K562 (cell line): Measurements from ENCODE around the gene TMCC1. TPM values are rescaled to one million over a fixed set of nuclear protein-coding genes. Genes with fewer than 3 reads are reported as not detected.
A peak's percentile ranks its signal among the peaks of the same experiment; 100 is the strongest.

ENCODE experiments used
- CTBP1 ChIP-seq: fragments of 450-650 bp; IDR thresholded peaks from 2 replicates; pipeline ENCODE4 v1.6.1; 2016; ENCODE audit warnings: borderline replicate concordance
- DNMT1 ChIP-seq: fragments of 450-650 bp; IDR thresholded peaks from 2 replicates; pipeline ENCODE4 v1.6.1; 2016; ENCODE audit warnings: antibody characterized with exemption, mild to moderate bottlenecking
- ETV1 ChIP-seq: fragments of 450-650 bp; conservative IDR thresholded peaks from 2 replicates; pipeline ENCODE4 v1.6.1; 2016; ENCODE audit warnings: missing genetic modification characterization, control low read depth, low read depth, missing compliant biosample characterization
- FOS ChIP-seq: IDR thresholded peaks from 3 replicates; pipeline ENCODE4 v1.6.1; 2011; ENCODE audit not compliant: insufficient read length; ENCODE audit errors: extremely low read depth
- FOXA1 ChIP-seq: fragments of 450-650 bp; IDR thresholded peaks from 2 replicates; pipeline ENCODE4 v1.6.1; 2016; ENCODE audit warnings: mild to moderate bottlenecking, borderline replicate concordance
- ILF3 ChIP-seq: fragments of 450-650 bp; IDR thresholded peaks from 2 replicates; pipeline ENCODE4 v1.6.1; 2018; ENCODE audit warnings: antibody characterized with exemption, mild to moderate bottlenecking, moderate library complexity, borderline replicate concordance
- NR2F6 ChIP-seq: fragments of 450-650 bp; formaldehyde crosslinking; IDR thresholded peaks from 2 replicates; pipeline ENCODE4 v1.4.0; 2020; ENCODE audit warnings: mild to moderate bottlenecking
- PATZ1 ChIP-seq: fragments of 250-450 bp; sonication (Bioruptor Pico); IDR thresholded peaks from 2 replicates; pipeline ENCODE4 v1.5.0; 2020; ENCODE audit warnings: mild to moderate bottlenecking, borderline replicate concordance
- PBX2 ChIP-seq, 2 experiments: IDR thresholded peaks in 1 of 2; conservative IDR thresholded peaks in 1 of 2; 2 replicates each; pipeline ENCODE4 v1.6.1; 2016; ENCODE audit warnings: low read depth in 2 of 2, mild to moderate bottlenecking in 1 of 2, missing compliant biosample characterization in 1 of 2, missing genetic modification characterization in 1 of 2, moderate library complexity in 1 of 2
- TAF15 ChIP-seq: fragments of 200-400 bp; formaldehyde crosslinking; IDR thresholded peaks from 2 replicates; pipeline ENCODE4 v1.6.1; 2017; ENCODE audit warnings: mild to moderate bottlenecking, low read depth, low read length, moderate library complexity
- ZC3H8 ChIP-seq: fragments of 450-650 bp; IDR thresholded peaks from 2 replicates; pipeline ENCODE4 v1.6.1; 2017
- ZKSCAN1 ChIP-seq: fragments of 150-350 bp; IDR thresholded peaks from 2 replicates; pipeline ENCODE4 v1.6.1; 2016; ENCODE audit warnings: low read depth, low read length
- ZNF445 ChIP-seq: fragments of 250-450 bp; sonication (Bioruptor Pico); IDR thresholded peaks from 2 replicates; pipeline ENCODE4 v1.4.0; 2020; ENCODE audit warnings: low read depth, mild to moderate bottlenecking, moderate library complexity
- polyA plus RNA-seq, 8 experiments: library from polyadenylated mRNA; depleted of rRNA in 4 of 8; stranded (reverse) in 5 of 8; unstranded in 3 of 8; fragments of >200 nt; fragmentation: Nextera tagmentation in 2 of 8; fragmentation: Illumina TruSeq in 1 of 8; extraction: Ambion mirVana in 2 of 8; extraction: Trizol in 1 of 8; gene quantifications; 2 replicates each; pipeline versions ENCODE4 v1.2.1 to v1.2.3, GENCODE V29; 2011 to 2014; ENCODE audit warnings: inconsistent platforms in 1 of 8, missing spikeins in 1 of 8
- total RNA-seq, 7 experiments: library from RNA; depleted of rRNA in 6 of 7; stranded (reverse); fragments of >200 nt in 6 of 7; fragmentation: Illumina TruSeq in 2 of 7; extraction: Trizol in 2 of 7; gene quantifications; 2 replicates each; pipeline versions ENCODE4 v1.2.1 to v1.2.3, GENCODE V29; 2011 to 2021; ENCODE audit warnings: low replicate concordance in 1 of 7
- TF ChIP-seq, protein P1 (sequence below): fragments of 450-650 bp; IDR thresholded peaks from 2 replicates; pipeline ENCODE4 v1.6.1; 2016
- TF ChIP-seq, protein P2 (sequence below): sonication (generic); formaldehyde crosslinking; IDR thresholded peaks from 2 replicates; pipeline ENCODE4 v1.8.1; 2022; ENCODE audit warnings: missing genetic modification reagents
- TF ChIP-seq, protein P3 (sequence below), 3 experiments: fragments of 200-800 bp in 1 of 3; fragments of 250-450 bp in 1 of 3; fragments of 450-650 bp in 1 of 3; sonication (Bioruptor Pico) in 1 of 3; sonication (Bioruptor generic) in 1 of 3; formaldehyde crosslinking in 1 of 3; IDR thresholded peaks; 2 replicates each; pipeline versions ENCODE4 v1.6.1 to v1.8.0; 2016 to 2022; ENCODE audit warnings: mild to moderate bottlenecking in 2 of 3, missing genetic modification characterization in 2 of 3, missing compliant biosample characterization in 1 of 3, moderate library complexity in 1 of 3

The TMCC1 gene
- total and polyA plus RNA-seq, 9 of the 15 experiments (the other 6 are each of a cell fraction or from before 2014, with no cell fraction given), result 0.89 to 8.7 (median 4.0) TPM

GRCh38 chr3:129908417-129908816 lies 14.9 kb upstream of the TMCC1 start (continued):
- TF ChIP-seq, protein P1, sequence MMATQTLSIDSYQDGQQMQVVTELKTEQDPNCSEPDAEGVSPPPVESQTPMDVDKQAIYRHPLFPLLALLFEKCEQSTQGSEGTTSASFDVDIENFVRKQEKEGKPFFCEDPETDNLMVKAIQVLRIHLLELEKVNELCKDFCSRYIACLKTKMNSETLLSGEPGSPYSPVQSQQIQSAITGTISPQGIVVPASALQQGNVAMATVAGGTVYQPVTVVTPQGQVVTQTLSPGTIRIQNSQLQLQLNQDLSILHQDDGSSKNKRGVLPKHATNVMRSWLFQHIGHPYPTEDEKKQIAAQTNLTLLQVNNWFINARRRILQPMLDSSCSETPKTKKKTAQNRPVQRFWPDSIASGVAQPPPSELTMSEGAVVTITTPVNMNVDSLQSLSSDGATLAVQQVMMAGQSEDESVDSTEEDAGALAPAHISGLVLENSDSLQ, result peak; percentile 52; the same call in 1 of the 2 replicates
- no peak for TF ChIP-seq CTBP1
- TF ChIP-seq TAF15, result no peak
- no peak for TF ChIP-seq ZKSCAN1
- TF ChIP-seq ILF3, result no peak
- TF ChIP-seq NR2F6 (CRISPR knock-in tag), result no peak
- TF ChIP-seq, protein P2, sequence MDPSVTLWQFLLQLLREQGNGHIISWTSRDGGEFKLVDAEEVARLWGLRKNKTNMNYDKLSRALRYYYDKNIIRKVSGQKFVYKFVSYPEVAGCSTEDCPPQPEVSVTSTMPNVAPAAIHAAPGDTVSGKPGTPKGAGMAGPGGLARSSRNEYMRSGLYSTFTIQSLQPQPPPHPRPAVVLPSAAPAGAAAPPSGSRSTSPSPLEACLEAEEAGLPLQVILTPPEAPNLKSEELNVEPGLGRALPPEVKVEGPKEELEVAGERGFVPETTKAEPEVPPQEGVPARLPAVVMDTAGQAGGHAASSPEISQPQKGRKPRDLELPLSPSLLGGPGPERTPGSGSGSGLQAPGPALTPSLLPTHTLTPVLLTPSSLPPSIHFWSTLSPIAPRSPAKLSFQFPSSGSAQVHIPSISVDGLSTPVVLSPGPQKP (CRISPR knock-in tag), result no peak
- no peak for TF ChIP-seq FOXA1
- TF ChIP-seq ETV1, result no peak
- TF ChIP-seq DNMT1, result no peak
- TF ChIP-seq ZC3H8, result no peak
- no peak for TF ChIP-seq ZNF445
- no peak for TF ChIP-seq PBX2 (CRISPR knock-in tag; IDR thresholded peaks at IDR 0.05; ENCODE audit: low read depth)
- TF ChIP-seq PBX2 (tag; conservative IDR thresholded peaks at IDR 0.05; ENCODE audit: low read depth), result peak; percentile 67
- TF ChIP-seq, protein P3, sequence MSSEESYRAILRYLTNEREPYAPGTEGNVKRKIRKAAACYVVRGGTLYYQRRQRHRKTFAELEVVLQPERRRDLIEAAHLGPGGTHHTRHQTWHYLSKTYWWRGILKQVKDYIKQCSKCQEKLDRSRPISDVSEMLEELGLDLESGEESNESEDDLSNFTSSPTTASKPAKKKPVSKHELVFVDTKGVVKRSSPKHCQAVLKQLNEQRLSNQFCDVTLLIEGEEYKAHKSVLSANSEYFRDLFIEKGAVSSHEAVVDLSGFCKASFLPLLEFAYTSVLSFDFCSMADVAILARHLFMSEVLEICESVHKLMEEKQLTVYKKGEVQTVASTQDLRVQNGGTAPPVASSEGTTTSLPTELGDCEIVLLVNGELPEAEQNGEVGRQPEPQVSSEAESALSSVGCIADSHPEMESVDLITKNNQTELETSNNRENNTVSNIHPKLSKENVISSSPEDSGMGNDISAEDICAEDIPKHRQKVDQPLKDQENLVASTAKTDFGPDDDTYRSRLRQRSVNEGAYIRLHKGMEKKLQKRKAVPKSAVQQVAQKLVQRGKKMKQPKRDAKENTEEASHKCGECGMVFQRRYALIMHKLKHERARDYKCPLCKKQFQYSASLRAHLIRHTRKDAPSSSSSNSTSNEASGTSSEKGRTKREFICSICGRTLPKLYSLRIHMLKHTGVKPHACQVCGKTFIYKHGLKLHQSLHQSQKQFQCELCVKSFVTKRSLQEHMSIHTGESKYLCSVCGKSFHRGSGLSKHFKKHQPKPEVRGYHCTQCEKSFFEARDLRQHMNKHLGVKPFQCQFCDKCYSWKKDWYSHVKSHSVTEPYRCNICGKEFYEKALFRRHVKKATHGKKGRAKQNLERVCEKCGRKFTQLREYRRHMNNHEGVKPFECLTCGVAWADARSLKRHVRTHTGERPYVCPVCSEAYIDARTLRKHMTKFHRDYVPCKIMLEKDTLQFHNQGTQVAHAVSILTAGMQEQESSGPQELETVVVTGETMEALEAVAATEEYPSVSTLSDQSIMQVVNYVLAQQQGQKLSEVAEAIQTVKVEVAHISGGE (CRISPR knock-in tag; IDR thresholded peaks at IDR 0.05), result no peak
- TF ChIP-seq PATZ1 (CRISPR knock-in tag), result no peak
- TF ChIP-seq FOS, result no peak
- TF ChIP-seq, all 486 proteins: peak for 3
